WTC11 (cell line): ENCODE data around the gene MGAT5B.

ENCODE experiments used
- JUN ChIP-seq: sonication (generic); formaldehyde crosslinking; IDR thresholded peaks from 2 replicates; pipeline ENCODE4 v1.8.0; 2023; ENCODE audit warnings: mild to moderate bottlenecking, missing genetic modification reagents
- MYBL2 ChIP-seq: sonication (generic); formaldehyde crosslinking; IDR thresholded peaks from 2 replicates; pipeline ENCODE4 v1.8.1; 2023; ENCODE audit warnings: mild to moderate bottlenecking, moderate library complexity, missing genetic modification reagents
- NR1H2 ChIP-seq: sonication (generic); formaldehyde crosslinking; IDR thresholded peaks from 2 replicates; pipeline ENCODE4 v1.9.0; 2021; ENCODE audit warnings: mild to moderate bottlenecking, moderate library complexity, missing genetic modification reagents
- RELA ChIP-seq: sonication (generic); formaldehyde crosslinking; IDR thresholded peaks from 2 replicates; pipeline ENCODE4 v1.8.1; 2022; ENCODE audit warnings: missing genetic modification reagents, mild to moderate bottlenecking, borderline replicate concordance
- SMAD3 ChIP-seq: sonication (generic); formaldehyde crosslinking; IDR thresholded peaks from 2 replicates; pipeline ENCODE4 v1.8.0; 2022; ENCODE audit warnings: missing genetic modification reagents, mild to moderate bottlenecking, borderline replicate concordance
- TCF7 ChIP-seq: sonication (generic); formaldehyde crosslinking; IDR thresholded peaks from 2 replicates; pipeline ENCODE4 v1.8.0; 2022; ENCODE audit warnings: mild to moderate bottlenecking, low read depth, missing genetic modification reagents, moderate library complexity
- ZNF121 ChIP-seq: sonication (generic); formaldehyde crosslinking; IDR thresholded peaks from 2 replicates; pipeline ENCODE4 v1.8.0; 2023; ENCODE audit warnings: missing genetic modification reagents
- TF ChIP-seq, protein P1 (sequence below): fragments of 200-600 bp; IDR thresholded peaks from 2 replicates; pipeline ENCODE4 v1.8.0; 2022; ENCODE audit warnings: antibody characterized with exemption
- TF ChIP-seq, protein P2 (sequence below): sonication (generic); formaldehyde crosslinking; IDR thresholded peaks from 2 replicates; pipeline ENCODE4 v1.8.0; 2023; ENCODE audit warnings: mild to moderate bottlenecking, missing genetic modification reagents
- TF ChIP-seq, protein P3 (sequence below): sonication (generic); formaldehyde crosslinking; IDR thresholded peaks from 2 replicates; pipeline ENCODE4 v1.8.1; 2022; ENCODE audit warnings: low read depth, missing genetic modification reagents, borderline replicate concordance

DNA sequence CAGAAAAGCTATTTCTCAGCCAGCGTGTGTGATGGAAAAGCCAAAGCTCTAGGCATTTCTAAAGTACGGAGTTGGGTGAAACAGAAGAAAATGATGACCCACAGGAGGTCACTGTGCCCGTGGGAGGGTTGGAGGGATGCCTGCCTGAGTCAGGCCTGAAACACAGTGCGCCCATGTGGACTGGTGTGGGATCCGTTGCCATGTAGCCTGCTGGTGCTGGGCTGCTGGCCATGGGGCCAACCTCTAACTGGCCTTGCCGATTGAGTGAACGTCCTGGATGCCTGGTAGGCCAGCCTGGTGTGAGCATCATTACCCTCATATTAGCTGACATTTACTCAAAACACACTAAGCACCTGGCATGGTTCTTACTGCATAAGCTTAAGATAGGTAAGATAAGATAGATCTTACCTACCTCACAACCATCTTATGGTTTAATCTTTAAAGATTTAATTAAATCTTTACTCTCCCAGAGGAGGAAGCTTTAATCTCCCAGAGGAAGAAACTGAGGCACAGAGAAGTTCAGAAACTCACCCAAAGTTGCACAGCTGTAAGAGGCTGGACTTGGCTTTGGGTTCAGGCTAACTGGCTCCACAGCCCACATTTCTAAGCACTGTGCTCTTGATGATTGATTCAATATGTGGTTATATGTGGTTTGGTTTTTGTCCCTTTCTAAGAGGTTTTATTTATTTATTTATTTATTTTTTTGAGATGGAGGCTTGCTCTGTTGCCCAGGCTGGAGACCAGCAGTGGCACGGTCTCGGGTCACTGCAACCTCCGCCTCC, 15.7 kb downstream of the MGAT5B start:
- TF ChIP-seq, protein P1, sequence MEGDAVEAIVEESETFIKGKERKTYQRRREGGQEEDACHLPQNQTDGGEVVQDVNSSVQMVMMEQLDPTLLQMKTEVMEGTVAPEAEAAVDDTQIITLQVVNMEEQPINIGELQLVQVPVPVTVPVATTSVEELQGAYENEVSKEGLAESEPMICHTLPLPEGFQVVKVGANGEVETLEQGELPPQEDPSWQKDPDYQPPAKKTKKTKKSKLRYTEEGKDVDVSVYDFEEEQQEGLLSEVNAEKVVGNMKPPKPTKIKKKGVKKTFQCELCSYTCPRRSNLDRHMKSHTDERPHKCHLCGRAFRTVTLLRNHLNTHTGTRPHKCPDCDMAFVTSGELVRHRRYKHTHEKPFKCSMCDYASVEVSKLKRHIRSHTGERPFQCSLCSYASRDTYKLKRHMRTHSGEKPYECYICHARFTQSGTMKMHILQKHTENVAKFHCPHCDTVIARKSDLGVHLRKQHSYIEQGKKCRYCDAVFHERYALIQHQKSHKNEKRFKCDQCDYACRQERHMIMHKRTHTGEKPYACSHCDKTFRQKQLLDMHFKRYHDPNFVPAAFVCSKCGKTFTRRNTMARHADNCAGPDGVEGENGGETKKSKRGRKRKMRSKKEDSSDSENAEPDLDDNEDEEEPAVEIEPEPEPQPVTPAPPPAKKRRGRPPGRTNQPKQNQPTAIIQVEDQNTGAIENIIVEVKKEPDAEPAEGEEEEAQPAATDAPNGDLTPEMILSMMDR = no peak
- TF ChIP-seq TCF7 (CRISPR knock-in tag) = no peak
- no peak for TF ChIP-seq JUN (CRISPR knock-in tag)
- no peak for TF ChIP-seq NR1H2
- TF ChIP-seq MYBL2 (CRISPR knock-in tag) = no peak
- TF ChIP-seq, protein P2, sequence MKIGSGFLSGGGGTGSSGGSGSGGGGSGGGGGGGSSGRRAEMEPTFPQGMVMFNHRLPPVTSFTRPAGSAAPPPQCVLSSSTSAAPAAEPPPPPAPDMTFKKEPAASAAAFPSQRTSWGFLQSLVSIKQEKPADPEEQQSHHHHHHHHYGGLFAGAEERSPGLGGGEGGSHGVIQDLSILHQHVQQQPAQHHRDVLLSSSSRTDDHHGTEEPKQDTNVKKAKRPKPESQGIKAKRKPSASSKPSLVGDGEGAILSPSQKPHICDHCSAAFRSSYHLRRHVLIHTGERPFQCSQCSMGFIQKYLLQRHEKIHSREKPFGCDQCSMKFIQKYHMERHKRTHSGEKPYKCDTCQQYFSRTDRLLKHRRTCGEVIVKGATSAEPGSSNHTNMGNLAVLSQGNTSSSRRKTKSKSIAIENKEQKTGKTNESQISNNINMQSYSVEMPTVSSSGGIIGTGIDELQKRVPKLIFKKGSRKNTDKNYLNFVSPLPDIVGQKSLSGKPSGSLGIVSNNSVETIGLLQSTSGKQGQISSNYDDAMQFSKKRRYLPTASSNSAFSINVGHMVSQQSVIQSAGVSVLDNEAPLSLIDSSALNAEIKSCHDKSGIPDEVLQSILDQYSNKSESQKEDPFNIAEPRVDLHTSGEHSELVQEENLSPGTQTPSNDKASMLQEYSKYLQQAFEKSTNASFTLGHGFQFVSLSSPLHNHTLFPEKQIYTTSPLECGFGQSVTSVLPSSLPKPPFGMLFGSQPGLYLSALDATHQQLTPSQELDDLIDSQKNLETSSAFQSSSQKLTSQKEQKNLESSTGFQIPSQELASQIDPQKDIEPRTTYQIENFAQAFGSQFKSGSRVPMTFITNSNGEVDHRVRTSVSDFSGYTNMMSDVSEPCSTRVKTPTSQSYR (CRISPR knock-in tag) = no peak
- TF ChIP-seq, protein P3, sequence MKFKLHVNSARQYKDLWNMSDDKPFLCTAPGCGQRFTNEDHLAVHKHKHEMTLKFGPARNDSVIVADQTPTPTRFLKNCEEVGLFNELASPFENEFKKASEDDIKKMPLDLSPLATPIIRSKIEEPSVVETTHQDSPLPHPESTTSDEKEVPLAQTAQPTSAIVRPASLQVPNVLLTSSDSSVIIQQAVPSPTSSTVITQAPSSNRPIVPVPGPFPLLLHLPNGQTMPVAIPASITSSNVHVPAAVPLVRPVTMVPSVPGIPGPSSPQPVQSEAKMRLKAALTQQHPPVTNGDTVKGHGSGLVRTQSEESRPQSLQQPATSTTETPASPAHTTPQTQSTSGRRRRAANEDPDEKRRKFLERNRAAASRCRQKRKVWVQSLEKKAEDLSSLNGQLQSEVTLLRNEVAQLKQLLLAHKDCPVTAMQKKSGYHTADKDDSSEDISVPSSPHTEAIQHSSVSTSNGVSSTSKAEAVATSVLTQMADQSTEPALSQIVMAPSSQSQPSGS (CRISPR knock-in tag) = no peak
- TF ChIP-seq RELA = no peak
- TF ChIP-seq ZNF121 (CRISPR knock-in tag) = no peak
- TF ChIP-seq SMAD3 (CRISPR knock-in tag) = no peak
